ENCODE results near the gene SIX5. TPM values are rescaled to one million over a fixed set of nuclear protein-coding genes. Genes with fewer than 3 reads are reported as not detected.

SIX5 gene
- total RNA-seq (2014; rRNA removed): 9.3 and 13.6 TPM in 2 replicates
- percentile 46 among the genes with signal in this experiment for Bru-seq, nascent RNA
- BruChase-seq, experiment 1, labeled RNA remaining after a 6-hour chase: percentile 55 among the genes with signal in this experiment
- BruChase-seq, experiment 2, labeled RNA remaining after a 2-hour chase: percentile 54 among the genes with signal in this experiment
- long read RNA-seq, partial matches to known transcripts: 3 of 19 reads
- long read RNA-seq, other reads (novel, unspliced or antisense): 15 of 19 reads

- Histone ChIP-seq H3F3A (ENCODE audit: low read length, unreplicated experiment) (no peaks in the 10 kb centered on the region), H3K9ac (ENCODE audit: low read length) (peak within 1 kb of the TSS; percentile 74), H2AFZ (ENCODE audit: low read length) (peak within 1 kb of the TSS; percentile 97), H3K79me2 (ENCODE audit: low read length) (no peaks in the 10 kb centered on the region), H3K9me2 (replicated peaks; ENCODE audit: low read length) (no peaks in the 10 kb centered on the region), H3K27ac (ENCODE audit: low read length) (peak within 1 kb of the TSS; percentile 69), H3K4me2 (ENCODE audit: low read length) (peak within 1 kb of the TSS; percentile 96), H3K9me3 (ENCODE audit: low read length) (no peaks in the 10 kb centered on the region), H3K4me3 (ENCODE audit: low read length) (peak within 1 kb of the TSS; percentile 97), H3K27me3 (ENCODE audit: low read length) (no peaks in the 10 kb centered on the region), H3K36me3 (ENCODE audit: low read depth, low read length) (no peaks in the 10 kb centered on the region), H4K20me1 (ENCODE audit: low read length) (no peaks in the 10 kb centered on the region), H3K4me1 (ENCODE audit: insufficient read depth, low read length) (peaks cover 29% of the 10 kb centered on the region; the same call in 1 of the 2 replicates)
- ATAC-seq: peak; percentile 53
- ChIA-PET CTCF (interaction anchor here (0.6 to 2.4 kb wide), 7 partner anchors 10 to 94 kb away, joined by 3 to 19 read pairs (median 8); partner anchors contain the start of gene QPCTL), POLR2A (ENCODE audit: unreplicated experiment) (interaction anchor here (0.6 to 2.1 kb wide), 7 partner anchors 13 to 77 kb away, joined by 3 to 39 read pairs (median 10); partner anchors contain the start of genes DMPK, DMWD, FBXO46 and SNRPD2)
- intact Hi-C loops (cut with micrococcal nuclease): loop anchor here (1.0 kb wide), 1 partner anchor 52 kb away; no protein-coding TSS in a partner anchor
- peak; percentile 95 for DNase-seq
- TF ChIP-seq EZH2 (IDR thresholded peaks at IDR 0.05; ENCODE audit: low read length, unreplicated experiment): no peak
- BruUV-seq (replicated peaks): no TSS peak
These were observed at the start of gene SIX5 for GRCh38 chr19:45768984-45769782. Gene SIX5, minus strand, starts transcription at chr19:45769252. Its CDS starts 408 bp downstream, at chr19:45768844.

- TF ChIP-seq EZH2phosphoT487 (IDR thresholded peaks at IDR 0.05; ENCODE audit: borderline replicate concordance, low read length) (no peak), EZH2 (IDR thresholded peaks at IDR 0.05; ENCODE audit: low read length, unreplicated experiment) (no peak), CTCF (conservative IDR thresholded peaks at IDR 0.05; ENCODE audit: low read depth, low read length) (no peak)
- H3K9ac ChIP-seq (ENCODE audit: low read length): no peak overlapping the region
- H3K4me2 ChIP-seq (ENCODE audit: low read length): no peak overlapping the region
- H3K9me3 ChIP-seq (ENCODE audit: low read length): no peaks in the 10 kb centered on the region
- no TSS peak for BruUV-seq (replicated peaks)
- H2AFZ ChIP-seq (ENCODE audit: low read length): no peak overlapping the region
- DNase-seq (peak; percentile 28), ATAC-seq (peak; percentile 68)
- H4K20me1 ChIP-seq (ENCODE audit: low read length): no peaks in the 10 kb centered on the region
- H3F3A ChIP-seq (ENCODE audit: low read length, unreplicated experiment): no peaks in the 10 kb centered on the region
- intact Hi-C loops (cut with micrococcal nuclease): loop anchor here (1.0 kb wide), 1 partner anchor 19 kb away; no protein-coding TSS in a partner anchor
- H3K9me2 ChIP-seq (replicated peaks; ENCODE audit: low read length): no peaks in the 10 kb centered on the region
- CTCF ChIA-PET: no interaction called here
- no peaks in the 10 kb centered on the region for H3K27me3 ChIP-seq (ENCODE audit: low read length)
- H3K27ac ChIP-seq (ENCODE audit: low read length): no peak overlapping the region
- H3K79me2 ChIP-seq (ENCODE audit: low read length): no peaks in the 10 kb centered on the region
- POLR2A ChIA-PET (ENCODE audit: unreplicated experiment): no interaction called here
- no peaks in the 10 kb centered on the region; the same call in 1 of the 2 replicates for H3K4me1 ChIP-seq (ENCODE audit: insufficient read depth, low read length)
- no peak overlapping the region for H3K4me3 ChIP-seq (ENCODE audit: low read length)
- H3K36me3 ChIP-seq (ENCODE audit: low read depth, low read length): no peaks in the 10 kb centered on the region; the same call in 1 of the 2 replicates
These were observed 48.8 kb upstream of the SIX5 start for GRCh38 chr19:45817725-45818301.
